H9 (cell line): ENCODE data around the gene PCYT1A. TPM values are rescaled to one million over a fixed set of nuclear protein-coding genes. Genes with fewer than 3 reads are reported as not detected.

Source experiments
- DNase-seq: peaks from one replicate; pipeline ENCODE4 v3.0.0-alpha.2; 2017
- H2AFZ ChIP-seq: one replicate; pipeline ENCODE4 v1.6.1; 2013; ENCODE audit warnings: mild to moderate bottlenecking, low read length, control low read depth, moderate library complexity
- H2AK5ac ChIP-seq: 2 replicates; pipeline ENCODE4 v1.6.1; 2013; ENCODE audit warnings: low read length, control low read depth, mixed read lengths; ENCODE audit not compliant: insufficient read length
- H2BK120ac ChIP-seq: one replicate; pipeline ENCODE4 v1.6.1; 2013; ENCODE audit warnings: low read depth, mild to moderate bottlenecking, low read length, control low read depth, inconsistent platforms; ENCODE audit not compliant: poor library complexity, severe bottlenecking
- H2BK12ac ChIP-seq: 2 replicates; pipeline ENCODE4 v1.6.1; 2013; ENCODE audit warnings: low read length, control low read depth, mixed read lengths, low read depth; ENCODE audit not compliant: insufficient read length
- H2BK15ac ChIP-seq: 2 replicates; pipeline ENCODE4 v1.6.1; 2013; ENCODE audit warnings: low read depth, low read length, control low read depth
- H2BK20ac ChIP-seq: one replicate; pipeline ENCODE4 v1.6.1; 2013; ENCODE audit warnings: low read depth, mild to moderate bottlenecking, low read length, control low read depth, inconsistent platforms; ENCODE audit not compliant: poor library complexity, severe bottlenecking
- H2BK5ac ChIP-seq: 2 replicates; pipeline ENCODE4 v1.6.1; 2013; ENCODE audit warnings: low read length, control low read depth, mixed read lengths; ENCODE audit not compliant: insufficient read length
- H3K14ac ChIP-seq: 2 replicates; pipeline ENCODE4 v1.6.1; 2013; ENCODE audit warnings: low read length, control low read depth; ENCODE audit not compliant: insufficient read depth
- H3K18ac ChIP-seq: 2 replicates; pipeline ENCODE4 v1.6.1; 2013; ENCODE audit warnings: low read depth, mild to moderate bottlenecking, mixed read lengths, low read length, control low read depth; ENCODE audit not compliant: insufficient read length
- H3K23ac ChIP-seq: 2 replicates; pipeline ENCODE4 v1.6.1; 2013; ENCODE audit warnings: low read length, control low read depth, mixed read lengths, low read depth; ENCODE audit not compliant: insufficient read length
- H3K23me2 ChIP-seq: 2 replicates; pipeline ENCODE4 v1.6.1; 2013; ENCODE audit warnings: low read depth, mild to moderate bottlenecking, mixed read lengths, low read length, control low read depth; ENCODE audit not compliant: insufficient read length, poor library complexity, severe bottlenecking
- H3K27ac ChIP-seq: 2 replicates; pipeline ENCODE4 v1.5.1; 2013; ENCODE audit warnings: low read length, control low read depth, mixed read lengths, low read depth; ENCODE audit not compliant: insufficient read length
- H3K27me3 ChIP-seq: 2 replicates; pipeline ENCODE4 v1.6.1; 2013; ENCODE audit warnings: low read length, control low read depth, inconsistent platforms; ENCODE audit not compliant: insufficient read depth
- H3K4ac ChIP-seq: 2 replicates; pipeline ENCODE4 v1.6.1; 2013; ENCODE audit warnings: low read depth, mild to moderate bottlenecking, control low read depth, inconsistent platforms, low read length, moderate library complexity
- H3K4me1 ChIP-seq: 2 replicates; pipeline ENCODE4 v1.6.1; 2013; ENCODE audit warnings: low read length, control low read depth, inconsistent platforms; ENCODE audit not compliant: insufficient read depth
- H3K4me2 ChIP-seq: 2 replicates; pipeline ENCODE4 v1.6.1; 2013; ENCODE audit warnings: low read length, control low read depth, mixed read lengths; ENCODE audit not compliant: insufficient read length, insufficient read depth
- H3K56ac ChIP-seq: 2 replicates; pipeline ENCODE4 v1.6.1; 2013; ENCODE audit warnings: low read depth, mild to moderate bottlenecking, mixed read lengths, low read length, control low read depth; ENCODE audit not compliant: insufficient read length
- H3K79me1 ChIP-seq: 2 replicates; pipeline ENCODE4 v1.6.1; 2013; ENCODE audit warnings: low read depth, mild to moderate bottlenecking, moderate library complexity, low read length, control low read depth, inconsistent platforms; ENCODE audit not compliant: insufficient read depth, poor library complexity, severe bottlenecking
- H3K79me2 ChIP-seq: 2 replicates; pipeline ENCODE4 v1.6.1; 2013; ENCODE audit warnings: low read length, control low read depth, inconsistent platforms; ENCODE audit not compliant: insufficient read depth
- H3K9ac ChIP-seq: 2 replicates; pipeline ENCODE4 v1.6.1; 2013; ENCODE audit warnings: low read length, control low read depth, mixed read lengths; ENCODE audit not compliant: insufficient read length; ENCODE audit errors: extremely low read depth
- H3K9me3 ChIP-seq: one replicate; pipeline ENCODE4 v1.6.1; 2013; ENCODE audit warnings: low read depth, low read length, inconsistent platforms; ENCODE audit not compliant: control insufficient read depth
- H3T11ph ChIP-seq: one replicate; pipeline ENCODE4 v1.6.1; 2013; ENCODE audit warnings: mild to moderate bottlenecking, low read length, control low read depth, inconsistent platforms
- H4K20me1 ChIP-seq: one replicate; pipeline ENCODE4 v1.6.1; 2013; ENCODE audit not compliant: control insufficient read depth, insufficient read length, insufficient read depth
- H4K5ac ChIP-seq: 2 replicates; pipeline ENCODE4 v1.6.1; 2013; ENCODE audit warnings: low read depth, mild to moderate bottlenecking, mixed read lengths, low read length, control low read depth; ENCODE audit not compliant: insufficient read length
- H4K8ac ChIP-seq: replicated peaks from 2 replicates; pipeline ENCODE4 v1.6.1; 2013; ENCODE audit warnings: low read length, control low read depth, mixed read lengths, low read depth; ENCODE audit not compliant: insufficient read length
- H4K91ac ChIP-seq: 2 replicates; pipeline ENCODE4 v1.6.1; 2013; ENCODE audit warnings: low read depth, mild to moderate bottlenecking, moderate library complexity, mixed read lengths, low read length, control low read depth; ENCODE audit not compliant: insufficient read length
- H3K27ac Mint-ChIP-seq, 3 experiments: 2 replicates in 2 of 3; 3 replicates in 1 of 3; pipeline ENCODE4 v1.8.0; 2020 to 2021; ENCODE audit warnings: mixed read lengths in 3 of 3, mild to moderate bottlenecking in 1 of 3, moderate library complexity in 1 of 3
- H3K27me3 Mint-ChIP-seq: 2 replicates; pipeline ENCODE4 v1.8.0; 2021; ENCODE audit warnings: low read depth, mild to moderate bottlenecking, moderate library complexity, mixed read lengths
- H3K36me3 Mint-ChIP-seq, 3 experiments: 2 replicates in 2 of 3; 3 replicates in 1 of 3; pipeline ENCODE4 v1.8.0; 2020 to 2021; ENCODE audit warnings: low read depth in 3 of 3, mixed read lengths in 3 of 3; ENCODE audit not compliant: insufficient read depth in 1 of 3
- H3K4me1 Mint-ChIP-seq, 2 experiments: 2 replicates each; pipeline ENCODE4 v1.8.0; 2020; ENCODE audit warnings: mixed read lengths in 2 of 2
- H3K4me3 Mint-ChIP-seq, 2 experiments: 2 replicates in 1 of 2; 3 replicates in 1 of 2; pipeline ENCODE4 v1.8.0; 2020 to 2021; ENCODE audit warnings: mild to moderate bottlenecking in 2 of 2, mixed read lengths in 2 of 2, moderate library complexity in 1 of 2
- H3K9me3 Mint-ChIP-seq, 2 experiments: 2 replicates in 1 of 2; 3 replicates in 1 of 2; pipeline ENCODE4 v1.8.0; 2020; ENCODE audit warnings: mild to moderate bottlenecking in 2 of 2, mixed read lengths in 2 of 2, moderate library complexity in 1 of 2
- CTCF ChIP-seq: fragments of 200-600 bp; sonication (generic); conservative IDR thresholded peaks from 3 replicates; pipeline ENCODE4 v1.8.0; 2021; ENCODE audit warnings: antibody characterized with exemption, mild to moderate bottlenecking
- WGBS: extraction: QIAGEN DNeasy Blood & Tissue Kit; methylation state at CpG from one replicate; pipeline ENCODE4 v1.1.7; 2013; ENCODE audit warnings: missing lambda C conversion rate, low lambda C conversion rate, mixed read lengths; ENCODE audit not compliant: insufficient read length; ENCODE audit errors: extremely low coverage; 5-methylcytosine and 5-hydroxymethylcytosine counted together
- total RNA-seq: library from RNA; stranded (reverse); gene quantifications from 2 replicates; pipeline ENCODE4 v1.2.1, GENCODE V29; 2021

Gene PCYT1A
- total RNA-seq, 1 experiment from 2014 or later = 31.6 TPM

- Mint-ChIP-seq H3K4me3 (no peak overlapping the region), H3K9me3 (no peaks in the 10 kb centered on the region), H3K27ac (peak overlapping the region in 1 of 3 experiments; percentile 49; a peak in 1 of 7 replicates), H3K27me3 (no peaks in the 10 kb centered on the region), H3K36me3 (no peaks in the 10 kb centered on the region), H3K4me1 (peaks cover 15 to 26% of the 10 kb centered on the region in 2 experiments)
- Histone ChIP-seq H2BK20ac (no peak overlapping the region), H4K91ac (no peak overlapping the region), H2BK5ac (no peak overlapping the region), H4K8ac (no peak overlapping the region), H3K9me3 (no peaks in the 10 kb centered on the region), H3K23ac (no peak overlapping the region), H3K27me3 (no peaks in the 10 kb centered on the region), H3K14ac (no peak overlapping the region; the same call in 1 of the 2 replicates), H3K4ac (no peak overlapping the region), H4K5ac (no peak overlapping the region), H2AK5ac (no peak overlapping the region), H3K4me1 (no peaks in the 10 kb centered on the region), H3K23me2 (no peaks in the 10 kb centered on the region), H4K20me1 (no peaks in the 10 kb centered on the region), H3K56ac (no peak overlapping the region), H2BK120ac (no peak overlapping the region), H3K27ac (no peak overlapping the region), H2AFZ (no peak overlapping the region), H2BK12ac (no peak overlapping the region), H3K79me2 (no peaks in the 10 kb centered on the region), H3K18ac (no peak overlapping the region), H3K9ac (no peak overlapping the region), H3K4me2 (no peak overlapping the region), H2BK15ac (no peak overlapping the region), H3T11ph (no peak overlapping the region), H3K79me1 (no peaks in the 10 kb centered on the region)
- no peak for TF ChIP-seq CTCF
- no CpG with 5 or more reads among the region's 9 CpGs for WGBS
- no peak for DNase-seq
Observed at GRCh38 chr3:196326936-196327335, 39.4 kb upstream of the PCYT1A start.
